ENCODE data around the gene THAP7.

DNA sequence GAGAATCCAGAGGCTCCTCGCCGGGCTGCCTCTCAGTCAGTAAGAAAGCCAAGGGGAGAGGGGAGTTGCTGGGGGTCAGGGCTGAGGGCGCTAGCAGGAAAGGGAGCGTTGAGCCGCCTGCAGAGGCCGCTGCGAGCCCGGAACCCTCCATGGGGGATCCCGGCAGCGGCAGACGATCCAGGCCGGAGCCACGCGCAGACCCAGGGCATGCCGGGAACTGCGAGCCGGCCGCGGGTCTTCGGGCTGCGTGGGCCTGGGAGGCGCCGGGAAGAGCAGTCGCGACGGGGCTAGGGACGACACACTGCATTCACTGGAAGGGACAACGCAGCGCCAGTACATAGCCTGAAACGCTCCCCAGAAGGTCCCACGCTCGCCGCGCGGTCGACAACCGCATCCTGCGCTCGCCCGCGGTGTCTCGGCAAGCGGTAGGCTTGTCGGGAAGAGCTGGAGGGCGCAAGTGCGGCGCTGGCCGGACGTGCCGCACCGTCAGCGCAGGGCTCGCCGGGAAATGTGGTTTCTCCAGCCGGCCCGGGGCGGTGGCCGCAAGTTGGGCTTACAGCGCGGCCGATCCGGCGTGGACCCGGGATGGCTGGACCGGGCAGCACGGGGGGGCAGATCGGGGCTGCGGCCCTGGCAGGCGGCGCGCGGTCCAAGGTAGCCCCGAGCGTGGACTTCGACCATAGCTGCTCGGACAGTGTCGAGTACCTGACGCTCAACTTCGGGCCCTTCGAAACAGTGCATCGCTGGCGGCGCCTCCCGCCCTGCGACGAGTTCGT is 19.9 kb downstream of the THAP7 start, which contains the start of gene LZTR1:
- 0 out of 2 replicates have a peak, but pooled peaks have one; percentile 17 for TF ChIP-seq BHLHE40 (IDR thresholded peaks at IDR 0.05; ENCODE audit: low read depth, low read length)
- peak; percentile 83; the same call in 1 of the 2 replicates for TF ChIP-seq MXI1 (IDR thresholded peaks at IDR 0.05; ENCODE audit: borderline replicate concordance, low read depth, low read length)
- TF ChIP-seq USF2 (IDR thresholded peaks at IDR 0.05; ENCODE audit: low read depth, low read length) = peak; percentile 21; the same call in 1 of the 2 replicates
- TF ChIP-seq, protein P1, sequence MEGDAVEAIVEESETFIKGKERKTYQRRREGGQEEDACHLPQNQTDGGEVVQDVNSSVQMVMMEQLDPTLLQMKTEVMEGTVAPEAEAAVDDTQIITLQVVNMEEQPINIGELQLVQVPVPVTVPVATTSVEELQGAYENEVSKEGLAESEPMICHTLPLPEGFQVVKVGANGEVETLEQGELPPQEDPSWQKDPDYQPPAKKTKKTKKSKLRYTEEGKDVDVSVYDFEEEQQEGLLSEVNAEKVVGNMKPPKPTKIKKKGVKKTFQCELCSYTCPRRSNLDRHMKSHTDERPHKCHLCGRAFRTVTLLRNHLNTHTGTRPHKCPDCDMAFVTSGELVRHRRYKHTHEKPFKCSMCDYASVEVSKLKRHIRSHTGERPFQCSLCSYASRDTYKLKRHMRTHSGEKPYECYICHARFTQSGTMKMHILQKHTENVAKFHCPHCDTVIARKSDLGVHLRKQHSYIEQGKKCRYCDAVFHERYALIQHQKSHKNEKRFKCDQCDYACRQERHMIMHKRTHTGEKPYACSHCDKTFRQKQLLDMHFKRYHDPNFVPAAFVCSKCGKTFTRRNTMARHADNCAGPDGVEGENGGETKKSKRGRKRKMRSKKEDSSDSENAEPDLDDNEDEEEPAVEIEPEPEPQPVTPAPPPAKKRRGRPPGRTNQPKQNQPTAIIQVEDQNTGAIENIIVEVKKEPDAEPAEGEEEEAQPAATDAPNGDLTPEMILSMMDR (conservative IDR thresholded peaks at IDR 0.05; ENCODE audit: low read depth, low read length) = peak; percentile 71
- peak; percentile 85 for TF ChIP-seq POLR2A (IDR thresholded peaks at IDR 0.05; ENCODE audit: low read depth, low read length)
- no peak for TF ChIP-seq NFE2L2 (IDR thresholded peaks at IDR 0.05; ENCODE audit: low read depth, low read length)
- TF ChIP-seq, protein P2, sequence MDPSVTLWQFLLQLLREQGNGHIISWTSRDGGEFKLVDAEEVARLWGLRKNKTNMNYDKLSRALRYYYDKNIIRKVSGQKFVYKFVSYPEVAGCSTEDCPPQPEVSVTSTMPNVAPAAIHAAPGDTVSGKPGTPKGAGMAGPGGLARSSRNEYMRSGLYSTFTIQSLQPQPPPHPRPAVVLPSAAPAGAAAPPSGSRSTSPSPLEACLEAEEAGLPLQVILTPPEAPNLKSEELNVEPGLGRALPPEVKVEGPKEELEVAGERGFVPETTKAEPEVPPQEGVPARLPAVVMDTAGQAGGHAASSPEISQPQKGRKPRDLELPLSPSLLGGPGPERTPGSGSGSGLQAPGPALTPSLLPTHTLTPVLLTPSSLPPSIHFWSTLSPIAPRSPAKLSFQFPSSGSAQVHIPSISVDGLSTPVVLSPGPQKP (IDR thresholded peaks at IDR 0.05; ENCODE audit: borderline replicate concordance, low read depth, low read length) = no peak
- no peak for TF ChIP-seq RFX5 (IDR thresholded peaks at IDR 0.05; ENCODE audit: low read depth, low read length)
- TF ChIP-seq MAFK (IDR thresholded peaks at IDR 0.05; ENCODE audit: low read depth, low read length) = no peak
- peak; percentile 29 for TF ChIP-seq RCOR1 (IDR thresholded peaks at IDR 0.05; ENCODE audit: insufficient replicate concordance, low read length)
- no peak for TF ChIP-seq FOS (IDR thresholded peaks at IDR 0.05; ENCODE audit: low read depth, low read length)
- TF ChIP-seq RAD21 (IDR thresholded peaks at IDR 0.05; ENCODE audit: low read length) = peak; percentile 64
- TF ChIP-seq MAZ (IDR thresholded peaks at IDR 0.05; ENCODE audit: borderline replicate concordance, low read depth, low read length) = peak; percentile 1; the same call in 1 of the 2 replicates
